Measurements from ENCODE around the gene PTTG1.
"Not testable (repeated sequence)": the region's sequence is repeated elsewhere in the genome, so short reads cannot be mapped to it uniquely, and the experiment has no call there.

PTTG1 gene

GRCh38 chr5:160427607-160428006, 6.0 kb downstream of the PTTG1 start:
- no peak for DNase-seq

GRCh38 chr5:160432196-160432595, 10.5 kb downstream of the PTTG1 start:
- DNase-seq: no peak

- no peak for DNase-seq
Measured at GRCh38 chr5:160432787-160433186, 11.1 kb downstream of the PTTG1 start.

- no peak for DNase-seq
Measured at GRCh38 chr5:160434022-160434531, 12.4 kb downstream of the PTTG1 start.

- DNase-seq: no peak
Measured at GRCh38 chr5:160435532-160435931, 13.9 kb downstream of the PTTG1 start.

- DNase-seq: no peak
Measured at GRCh38 chr5:160436017-160436416, 14.4 kb downstream of the PTTG1 start.

GRCh38 chr5:160436661-160437060, 15.0 kb downstream of the PTTG1 start:
- DNase-seq: not testable (repeated sequence)

GRCh38 chr5:160437271-160437670, 15.6 kb downstream of the PTTG1 start:
- no peak for DNase-seq

GRCh38 chr5:160438316-160439204, 16.9 kb downstream of the PTTG1 start:
- peak; percentile 76 for DNase-seq

GRCh38 chr5:160439205-160439600, 17.5 kb downstream of the PTTG1 start:
- DNase-seq: peak; percentile 89

- DNase-seq: no peak
Measured at GRCh38 chr5:160441311-160441781, 19.7 kb downstream of the PTTG1 start.

GRCh38 chr5:160442824-160443431, 21.3 kb downstream of the PTTG1 start:
- no peak for DNase-seq

- DNase-seq: no peak
Measured at GRCh38 chr5:160444407-160444806, 22.8 kb downstream of the PTTG1 start.

GRCh38 chr5:160445132-160445531, 23.5 kb downstream of the PTTG1 start:
- DNase-seq: no peak

- DNase-seq: no peak
Measured at GRCh38 chr5:160445751-160446150, 24.1 kb downstream of the PTTG1 start.

- no peak for DNase-seq
Measured at GRCh38 chr5:160448886-160449285, 27.2 kb downstream of the PTTG1 start.

- no peak for DNase-seq
Measured at GRCh38 chr5:160449458-160449857, 27.8 kb downstream of the PTTG1 start.

- DNase-seq: no peak
Measured at GRCh38 chr5:160450164-160450932, 28.7 kb downstream of the PTTG1 start.

- no peak for DNase-seq
Measured at GRCh38 chr5:160451281-160451680, 29.6 kb downstream of the PTTG1 start.

GRCh38 chr5:160452036-160452435, 30.4 kb downstream of the PTTG1 start:
- DNase-seq: no peak

GRCh38 chr5:160452795-160453194, 31.1 kb downstream of the PTTG1 start:
- DNase-seq: no peak

GRCh38 chr5:160453751-160454150, 32.1 kb downstream of the PTTG1 start:
- no peak for DNase-seq

- DNase-seq: no peak
Measured at GRCh38 chr5:160455600-160455999, 33.9 kb downstream of the PTTG1 start.

All from CD4-positive, alpha-beta T cell treated with Interleukin-17A for 1 hour (primary cell).